HepG2 (cell line): ENCODE measurements around the gene LRRN3. TPM values are rescaled to one million over a fixed set of nuclear protein-coding genes. Genes with fewer than 3 reads are reported as not detected.

Source experiments
- ATAC-seq: fragments of 200-7000 bp; cut with Tn5 transposase; 3 replicates; pipeline ENCODE4 v1.9.1; 2020; ENCODE audit warnings: mild to moderate bottlenecking, moderate library complexity
- BruUV-seq: library from RNA; stranded (reverse); fragments of 400-500 nt; replicated peaks from 2 replicates; lab custom pipeline; 2021; lab: Mats Ljungman, UMichigan
- CTCF ChIA-PET: fragments of 300-600 bp; formaldehyde crosslinking; extraction: SDS; loops from one replicate; lab custom pipeline; 2021; ENCODE audit warnings: low total read pairs, inconsistent platforms, low intra/inter-chr PET ratio; lab: Yijun Ruan, JAX
- POLR2A ChIA-PET: fragments of 350-600 bp; sonication (Branson Sonifier 250); formaldehyde crosslinking; loops from one replicate; lab custom pipeline; 2020; ENCODE audit warnings: antibody characterized with exemption, inconsistent platforms; lab: Yijun Ruan, JAX
- DNase-seq: peaks from one replicate; pipeline ENCODE4 v3.0.0-alpha.2; 2015; ENCODE audit warnings: low spot score
- FAIRE-seq: peaks from 3 replicates; lab custom pipeline; 2011; peaks lifted over from hg19 to GRCh38; lab: Jason Lieb, UNC
- H2AFZ ChIP-seq: one replicate; pipeline ENCODE4 v1.6.1; 2011; ENCODE audit warnings: low read length, inconsistent platforms
- H3K27ac ChIP-seq: fragments of 300-600 bp; 3 replicates; pipeline ENCODE4 v1.8.0; 2011; ENCODE audit warnings: mixed run types, mild to moderate bottlenecking, mixed read lengths, low read length, inconsistent platforms; ENCODE audit not compliant: insufficient read depth; ENCODE audit errors: extremely low read length
- H3K27me3 ChIP-seq, 2 experiments: fragments of 200-600 bp in 1 of 2; 2 replicates in 1 of 2; 3 replicates in 1 of 2; pipeline versions ENCODE4 v1.6.0 to v1.8.0; 2011; ENCODE audit warnings: low read length in 2 of 2, mild to moderate bottlenecking in 2 of 2, moderate library complexity in 2 of 2, inconsistent platforms in 1 of 2; ENCODE audit not compliant: insufficient read depth in 2 of 2, control insufficient read depth in 1 of 2
- H3K36me3 ChIP-seq, 2 experiments: fragments of 200-600 bp in 1 of 2; replicated peaks in 1 of 2; 2 replicates in 1 of 2; 3 replicates in 1 of 2; pipeline versions ENCODE4 v1.5.1 to v1.8.0; 2011; ENCODE audit warnings: low read length in 2 of 2, inconsistent platforms in 1 of 2; ENCODE audit not compliant: insufficient read depth in 2 of 2, control insufficient read depth in 1 of 2
- H3K4me1 ChIP-seq: 2 replicates; pipeline ENCODE4 v1.5.1; 2012; ENCODE audit warnings: low read length, inconsistent platforms; ENCODE audit not compliant: insufficient read depth
- H3K4me2 ChIP-seq: 2 replicates; pipeline ENCODE4 v1.6.0; 2011; ENCODE audit warnings: low read depth, low read length, inconsistent platforms
- H3K4me3 ChIP-seq, 3 experiments: fragments of 200-600 bp in 1 of 3; sonication (generic), shearing (Covaris generic) in 1 of 3; replicated peaks in 1 of 3; 2 replicates each; pipeline ENCODE4 v1.5.1; 2011 to 2016; ENCODE audit warnings: low read length in 3 of 3, inconsistent platforms in 2 of 3, low read depth in 2 of 3, mild to moderate bottlenecking in 2 of 3, control low read depth in 1 of 3, mixed read lengths in 1 of 3; ENCODE audit not compliant: insufficient read depth in 1 of 3
- H3K79me2 ChIP-seq: one replicate; pipeline ENCODE4 v1.6.1; 2011; ENCODE audit warnings: low read length, inconsistent platforms; ENCODE audit not compliant: insufficient read depth
- H3K9ac ChIP-seq: 2 replicates; pipeline ENCODE4 v1.6.0; 2011; ENCODE audit warnings: mild to moderate bottlenecking, low read depth, low read length, inconsistent platforms; ENCODE audit not compliant: insufficient read depth
- H3K9me3 ChIP-seq: 2 replicates; pipeline ENCODE4 v1.5.1; 2012; ENCODE audit warnings: mild to moderate bottlenecking, low read length
- H4K20me1 ChIP-seq: 2 replicates; pipeline ENCODE4 v1.6.0; 2011; ENCODE audit warnings: inconsistent platforms, mild to moderate bottlenecking, low read length, moderate library complexity; ENCODE audit not compliant: insufficient read depth
- CENPX ChIP-seq: sonication (generic); formaldehyde crosslinking; IDR thresholded peaks from 2 replicates; pipeline ENCODE4 v1.9.0; 2021; ENCODE audit warnings: mild to moderate bottlenecking, missing genetic modification reagents, moderate library complexity
- HOXA5 ChIP-seq: sonication (generic); formaldehyde crosslinking; IDR thresholded peaks from 2 replicates; pipeline ENCODE4 v1.4.0; 2020; ENCODE audit warnings: missing genetic modification reagents
- MIER2 ChIP-seq: IDR thresholded peaks from 2 replicates; pipeline ENCODE4 v1.6.1; 2016; ENCODE audit warnings: missing biosample characterization, missing genetic modification reagents
- NR2F2 ChIP-seq: IDR thresholded peaks from 2 replicates; pipeline ENCODE4 v1.6.1; 2012; ENCODE audit warnings: low read depth, inconsistent platforms, borderline replicate concordance
- PHB2 ChIP-seq: fragments of 450-650 bp; IDR thresholded peaks from 2 replicates; pipeline ENCODE4 v1.6.1; 2018; ENCODE audit not compliant: partially characterized antibody
- PHF5A ChIP-seq: IDR thresholded peaks from one replicate; pipeline ENCODE4 v1.6.1; 2018; ENCODE audit warnings: low read depth, missing genetic modification reagents; ENCODE audit not compliant: unreplicated experiment
- SCMH1 ChIP-seq: sonication (generic); formaldehyde crosslinking; IDR thresholded peaks from 2 replicates; pipeline ENCODE4 v1.9.0; 2021; ENCODE audit warnings: missing genetic modification reagents, mild to moderate bottlenecking, borderline replicate concordance
- ZFYVE20 ChIP-seq: sonication (generic); formaldehyde crosslinking; IDR thresholded peaks from 2 replicates; pipeline ENCODE4 v1.8.0; 2023; ENCODE audit warnings: low read depth, mild to moderate bottlenecking, moderate library complexity, missing genetic modification reagents, borderline replicate concordance
- ZNF570 ChIP-seq: sonication (generic); formaldehyde crosslinking; IDR thresholded peaks from 2 replicates; pipeline ENCODE4 v1.4.0; 2020; ENCODE audit warnings: mild to moderate bottlenecking, missing genetic modification reagents, borderline replicate concordance
- ZSCAN12 ChIP-seq: sonication (generic); formaldehyde crosslinking; IDR thresholded peaks from 2 replicates; pipeline ENCODE4 v1.9.0; 2021; ENCODE audit warnings: mild to moderate bottlenecking, missing genetic modification reagents
- WGBS: methylation state at CpG from one replicate; pipeline ENCODE4 v1.1.6; 2017; ENCODE audit warnings: low lambda C conversion rate; 5-methylcytosine and 5-hydroxymethylcytosine counted together
- in situ Hi-C: cut with HindIII; loops from 2 replicates; pipeline ENCODE4 v1.10.0; 2017; ENCODE audit warnings: low pct_unique_long_range_greater_than_20kb; ENCODE audit not compliant: extremely low pct_ligation_motif_present
- intact Hi-C: fragments of 100-400 bp; cut with micrococcal nuclease; formaldehyde crosslinking; loops from one replicate; pipeline ENCODE4 v1.10.0; 2022; ENCODE audit not compliant: unreplicated experiment
- polyA plus RNA-seq, 8 experiments: library from polyadenylated mRNA; depleted of rRNA in 3 of 8; stranded (reverse) in 7 of 8; unstranded in 1 of 8; fragments of >200 nt; fragmentation: Illumina TruSeq in 4 of 8; extraction: Trizol in 4 of 8; gene quantifications; 2 replicates each; pipeline versions ENCODE4 v1.2.1 to v1.2.3, GENCODE V29; 2011 to 2016; ENCODE audit warnings: low read depth in 4 of 8, missing spikeins in 1 of 8, mixed read lengths in 1 of 8; ENCODE audit not compliant: insufficient read depth in 1 of 8
- total RNA-seq, 5 experiments: library from RNA; depleted of rRNA; stranded (reverse); fragments of >200 nt; fragmentation: Illumina TruSeq; extraction: Trizol; gene quantifications; 2 replicates each; pipeline ENCODE4 v1.2.3, GENCODE V29; 2016; ENCODE audit warnings: low read depth in 1 of 5
- TF ChIP-seq, protein P1 (sequence below): sonication (generic); IDR thresholded peaks from 2 replicates; pipeline ENCODE4 v1.6.1; 2016; ENCODE audit warnings: low read depth, borderline replicate concordance

LRRN3 gene
- total and polyA plus RNA-seq, 2 of the 13 experiments (the other 11 are each of a cell fraction or from before 2014, with no cell fraction given), result 0.07 TPM; not detected in 1

DNA sequence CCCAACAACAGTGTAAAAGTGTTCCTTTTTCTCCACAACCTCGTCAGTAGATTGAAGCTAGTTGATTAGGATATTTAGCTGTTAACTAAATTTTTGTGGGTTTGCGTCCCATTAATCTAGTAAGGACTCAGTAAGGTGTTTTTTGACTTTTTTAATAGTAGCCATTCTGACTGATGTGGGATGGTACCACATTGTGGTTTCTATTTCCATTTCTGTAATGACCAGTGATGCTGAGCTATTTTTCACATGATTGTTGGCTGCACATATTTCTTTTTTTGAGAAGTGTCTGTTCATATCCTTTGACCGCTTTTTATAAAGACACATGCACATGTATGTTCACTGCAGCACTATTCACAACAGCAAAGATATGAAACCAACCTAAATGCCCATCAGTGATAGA is 5.6 kb upstream of the LRRN3 start:
- Histone ChIP-seq H3K36me3 (no peaks in the 10 kb centered on the region), H2AFZ (no peak overlapping the region), H3K9ac (no peak overlapping the region), H3K79me2 (no peaks in the 10 kb centered on the region), H3K4me3 (no peak overlapping the region), H3K27me3 (no peaks in the 10 kb centered on the region), H3K4me1 (peaks cover 6% of the 10 kb centered on the region), H3K27ac (no peak overlapping the region), H3K9me3 (no peaks in the 10 kb centered on the region), H4K20me1 (no peaks in the 10 kb centered on the region), H3K4me2 (no peak overlapping the region)
- ChIA-PET POLR2A (no interaction called here), CTCF (no interaction called here)
- in situ Hi-C loops, result loop anchor here (25.0 kb wide), 2 partner anchors 652 to 998 kb away; no protein-coding TSS in a partner anchor
- BruUV-seq, result no TSS peak
- no peak for ATAC-seq
- WGBS, result 76% methylated on average over 3 of the region's 3 CpGs
- no peak for FAIRE-seq
- no peak for DNase-seq
- intact Hi-C loops, result no loop called here
- TF ChIP-seq ZFYVE20 (CRISPR knock-in tag) (no peak), PHF5A (CRISPR knock-in tag) (no peak), ZNF570 (no peak), CENPX (no peak), PHB2 (no peak), HOXA5 (no peak), ZSCAN12 (CRISPR knock-in tag) (no peak), SCMH1 (CRISPR knock-in tag) (no peak), NR2F2 (no peak), MIER2 (no peak)
- TF ChIP-seq, protein P1, sequence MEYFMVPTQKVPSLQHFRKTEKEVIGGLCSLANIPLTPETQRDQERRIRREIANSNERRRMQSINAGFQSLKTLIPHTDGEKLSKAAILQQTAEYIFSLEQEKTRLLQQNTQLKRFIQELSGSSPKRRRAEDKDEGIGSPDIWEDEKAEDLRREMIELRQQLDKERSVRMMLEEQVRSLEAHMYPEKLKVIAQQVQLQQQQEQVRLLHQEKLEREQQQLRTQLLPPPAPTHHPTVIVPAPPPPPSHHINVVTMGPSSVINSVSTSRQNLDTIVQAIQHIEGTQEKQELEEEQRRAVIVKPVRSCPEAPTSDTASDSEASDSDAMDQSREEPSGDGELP, result no peak
